GM18517 (cell line): Measurements from ENCODE around the gene DNAH14.
"Not testable (repeated sequence)": the region's sequence is repeated elsewhere in the genome, so short reads cannot be mapped to it uniquely, and the experiment has no call there.

ENCODE experiments used
- ATAC-seq: cut with Tn5 transposase; IDR thresholded peaks from one replicate; pipeline ENCODE4 v1.9.1; 2021; ENCODE audit warnings: mild to moderate bottlenecking, moderate library complexity; ENCODE audit not compliant: unreplicated experiment

The DNAH14 gene

DNA sequence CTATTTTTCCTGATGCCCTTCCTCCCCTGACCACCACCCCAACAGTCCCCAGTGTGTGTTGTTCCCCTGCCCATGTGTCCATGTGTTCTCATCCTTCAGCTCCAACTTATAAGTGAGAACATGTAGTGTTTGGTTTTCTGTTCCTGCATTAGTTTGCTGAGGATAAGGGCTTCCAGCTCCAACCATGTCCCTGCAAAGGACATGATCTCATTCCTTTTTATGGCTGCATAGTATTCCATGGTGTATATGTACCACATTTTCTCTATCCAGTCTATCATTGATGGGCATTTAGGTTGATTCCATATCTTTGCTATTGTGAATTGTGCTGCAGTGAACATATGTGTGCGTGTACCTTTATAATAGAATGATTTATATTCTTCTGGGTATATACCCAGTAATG, 303.5 kb downstream of the DNAH14 start:
- not testable (repeated sequence) for ATAC-seq

DNA sequence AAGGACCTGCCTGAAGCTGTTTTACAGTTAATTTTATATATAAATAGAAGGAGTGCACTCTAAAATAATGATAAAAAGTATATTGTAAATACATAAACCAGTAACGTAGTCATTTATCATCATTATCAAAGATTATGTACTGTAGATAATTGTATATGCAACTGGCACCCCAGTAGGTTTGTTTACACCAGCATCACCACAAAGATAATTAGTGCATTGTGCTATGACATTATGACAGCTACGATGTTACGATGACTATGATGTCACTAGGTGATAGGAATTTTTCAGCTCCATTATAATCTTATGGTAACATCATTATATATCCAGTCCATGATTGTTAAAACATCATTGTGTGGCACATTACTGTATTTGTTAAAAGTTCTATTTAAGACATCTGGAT, 313.1 kb downstream of the DNAH14 start:
- ATAC-seq = no peak

DNA sequence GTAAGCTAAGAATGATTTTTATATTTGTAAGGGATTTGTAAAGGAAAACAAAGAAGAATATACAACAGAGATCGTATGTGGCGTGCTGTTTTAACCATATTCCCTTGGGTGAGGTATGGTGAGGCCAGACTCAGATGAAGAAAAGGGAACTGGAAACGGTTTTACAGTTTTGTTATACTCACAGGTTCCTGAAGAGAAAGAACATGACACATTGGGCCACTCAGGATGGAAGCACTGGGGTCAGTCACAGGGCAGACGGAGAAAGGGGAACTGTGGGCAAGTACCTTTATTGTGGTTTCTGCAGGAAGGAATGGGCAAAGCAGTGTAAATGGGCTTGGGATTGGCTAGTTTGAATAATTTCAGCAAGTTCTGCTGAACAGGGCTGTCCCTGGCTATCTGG, 321.0 kb downstream of the DNAH14 start:
- ATAC-seq = peak; percentile 91

DNA sequence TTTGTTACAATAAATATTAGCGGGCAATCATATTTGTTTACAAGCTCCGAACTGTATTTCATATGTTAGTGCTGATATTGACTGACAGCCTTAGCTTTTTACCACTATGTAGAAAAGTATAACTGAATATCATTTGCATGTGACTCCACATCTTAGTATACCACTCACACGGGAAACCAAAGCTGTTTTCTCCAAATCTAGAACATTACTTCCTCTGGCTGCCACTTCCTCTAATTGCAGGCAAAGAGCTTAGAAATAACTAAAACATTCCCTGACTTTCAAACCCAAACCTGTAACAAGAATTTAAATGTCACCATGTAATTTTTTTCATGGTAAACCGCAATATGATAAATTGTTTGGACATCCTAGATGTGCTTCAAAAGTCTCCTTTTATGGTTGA, 323.7 kb downstream of the DNAH14 start:
- ATAC-seq = no peak

DNA sequence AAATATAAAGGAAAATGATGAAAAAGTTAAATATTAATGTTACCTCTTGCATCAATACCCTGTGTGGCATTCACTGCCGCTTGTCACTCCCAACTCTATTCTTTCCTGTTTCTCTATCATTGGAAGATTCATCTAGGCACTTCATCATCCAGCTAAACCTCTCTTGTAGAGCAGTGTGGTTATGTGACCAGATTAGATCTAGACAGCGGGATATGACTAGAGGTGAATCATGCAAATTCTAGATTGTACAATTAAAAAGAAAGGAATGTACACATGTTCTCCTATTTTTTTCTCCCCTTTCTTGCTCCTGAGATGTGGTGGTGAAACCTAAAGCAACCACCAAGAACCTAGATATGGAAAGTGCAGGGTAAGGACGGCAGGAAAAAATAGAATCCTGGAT, 324.3 kb downstream of the DNAH14 start:
- no peak for ATAC-seq

DNA sequence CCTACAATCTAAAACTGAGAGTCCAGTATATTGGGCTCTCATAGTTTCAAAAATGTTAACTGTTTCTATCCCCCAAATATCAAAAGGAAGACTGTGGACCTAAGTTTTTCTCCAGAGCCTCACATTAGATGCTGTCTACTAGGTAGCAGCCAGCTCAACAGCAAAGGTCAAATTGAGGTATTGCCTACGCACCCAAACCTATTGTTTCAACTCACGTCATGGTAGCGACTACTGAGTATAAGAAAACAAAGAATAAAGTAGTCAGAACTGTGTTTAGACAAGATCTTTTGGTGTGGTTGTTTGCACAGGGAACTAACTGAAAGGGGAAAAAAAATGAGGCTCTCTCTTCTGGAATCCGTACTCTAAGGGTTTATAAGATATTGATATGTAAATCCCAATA, 325.2 kb downstream of the DNAH14 start:
- ATAC-seq = no peak

DNA sequence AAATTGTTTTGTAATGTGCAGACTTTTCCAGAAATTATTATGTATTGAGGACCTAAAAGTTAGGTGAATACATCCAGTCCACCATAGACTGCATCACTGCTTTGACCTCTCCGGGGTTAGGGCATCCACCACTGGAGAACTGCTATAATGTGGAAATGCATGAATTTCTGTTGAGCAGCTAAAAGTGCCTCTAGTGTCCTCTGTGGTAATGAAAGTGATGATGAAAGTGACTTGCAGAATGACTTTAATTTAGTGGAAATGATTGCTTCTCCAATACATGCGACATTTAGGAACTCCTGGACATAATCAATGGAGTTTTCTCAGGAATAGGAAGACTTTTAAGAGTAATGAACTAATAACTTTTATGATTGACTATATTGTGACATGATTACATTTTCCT, 327.6 kb downstream of the DNAH14 start:
- ATAC-seq = no peak

DNA sequence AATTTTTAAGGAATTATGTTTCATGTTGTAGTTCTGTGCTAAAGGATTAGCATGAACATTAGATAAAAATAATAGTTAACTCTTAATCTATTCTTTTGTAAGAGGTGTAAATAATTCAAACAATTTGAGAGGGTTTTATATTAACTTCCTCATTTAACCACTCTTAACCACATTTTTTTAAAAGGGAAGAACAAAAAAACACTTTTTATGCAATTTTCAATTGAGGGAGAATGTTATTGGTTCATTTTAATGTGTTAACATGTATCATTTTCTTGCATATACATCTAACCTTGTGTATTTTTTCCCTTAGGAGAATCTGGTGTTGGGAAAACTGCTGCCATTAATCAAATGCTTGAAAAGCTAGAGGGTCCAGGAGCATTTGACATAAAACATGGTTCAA, 329.3 kb downstream of the DNAH14 start:
- no peak for ATAC-seq

DNA sequence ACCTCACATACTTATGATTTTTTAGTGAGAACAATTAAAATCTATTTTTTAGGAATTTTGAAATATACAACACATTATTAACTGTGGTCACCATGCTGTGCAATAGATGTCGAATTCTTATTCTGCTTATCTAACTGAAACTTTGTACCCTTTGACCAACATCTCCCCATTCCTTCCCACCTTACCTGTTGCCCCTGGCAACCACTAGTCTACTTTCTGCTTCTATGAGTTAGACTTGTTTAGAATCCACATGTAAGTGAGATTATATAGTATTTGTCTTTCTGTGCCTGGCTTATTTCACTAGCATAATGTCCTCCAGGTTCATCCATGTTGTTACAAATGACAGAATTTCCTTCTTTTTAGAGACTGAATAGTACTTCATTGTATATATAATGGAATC, 330.1 kb downstream of the DNAH14 start:
- no peak for ATAC-seq

DNA sequence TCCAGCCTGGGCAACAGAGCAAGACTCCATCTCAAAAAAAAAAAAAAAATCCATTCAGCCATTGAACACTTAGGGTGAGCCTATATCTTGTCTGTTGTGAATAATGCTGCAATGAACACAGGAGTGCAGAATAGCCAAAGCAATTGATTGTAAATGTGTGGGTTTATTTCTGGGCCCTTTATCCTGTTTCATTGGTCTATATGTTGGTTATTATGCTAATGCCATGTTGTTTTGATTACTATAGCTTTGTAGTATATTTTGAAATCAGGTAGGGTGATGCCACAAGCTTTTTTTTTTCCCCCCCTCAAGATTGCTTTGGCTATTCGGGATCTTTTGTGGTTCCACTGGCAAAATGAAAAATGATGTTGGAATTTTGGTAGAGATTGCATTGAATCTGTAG, 330.8 kb downstream of the DNAH14 start:
- ATAC-seq = no peak

DNA sequence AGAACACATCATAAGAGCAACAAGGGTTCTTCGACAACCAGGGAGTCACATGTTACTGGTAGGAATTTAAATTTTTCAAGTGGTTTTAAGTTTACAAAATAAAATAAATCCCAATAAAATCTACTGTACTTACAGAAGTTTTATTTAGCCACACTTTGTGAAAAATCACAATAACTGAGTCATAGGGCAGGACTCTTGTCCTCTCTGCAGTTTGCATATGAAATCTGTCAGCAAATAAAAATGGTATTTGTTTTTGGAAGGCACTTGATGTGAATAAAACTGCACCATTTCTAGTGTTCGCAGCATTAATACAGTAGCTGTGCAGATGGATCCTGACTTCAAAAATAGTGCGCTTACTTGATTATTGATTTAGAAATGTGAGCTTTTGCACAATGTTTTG, 348.0 kb downstream of the DNAH14 start:
- no peak for ATAC-seq

DNA sequence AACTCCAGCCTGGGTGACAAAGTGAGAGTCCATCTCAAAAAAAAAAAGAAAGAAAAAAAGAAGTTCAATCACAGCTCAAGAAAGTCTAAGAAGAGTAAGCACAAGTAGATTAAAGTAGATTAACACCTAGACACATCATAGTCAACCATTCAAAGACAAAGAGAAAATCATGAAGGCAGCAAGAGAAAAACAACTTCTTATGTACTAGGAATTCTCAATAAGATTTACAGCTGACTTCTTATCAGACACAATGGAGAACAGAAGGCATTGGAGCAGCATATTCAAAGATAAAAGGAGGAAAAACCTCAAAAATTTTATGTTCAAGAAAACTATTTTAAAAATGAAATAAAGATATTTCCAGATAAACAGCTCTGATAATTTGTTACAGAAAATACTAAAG, 351.1 kb downstream of the DNAH14 start:
- ATAC-seq = no peak

DNA sequence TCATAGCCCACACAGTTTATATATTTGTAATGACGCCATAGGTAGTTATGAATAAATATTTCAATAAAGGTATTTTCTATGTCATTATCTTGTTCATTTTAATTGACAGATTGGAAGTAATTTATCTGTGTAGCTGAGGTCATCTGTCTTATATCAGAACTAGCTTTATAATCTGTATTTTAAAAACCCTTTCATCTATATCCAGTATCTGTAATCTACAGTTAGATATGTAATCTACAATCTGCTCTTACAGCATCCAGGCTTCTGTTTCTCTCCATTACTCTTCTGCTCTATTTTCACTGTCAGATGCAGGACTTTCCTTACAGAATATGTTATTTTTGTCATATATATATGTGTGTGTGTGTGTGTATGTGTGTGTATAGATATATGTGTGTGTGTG, 360.8 kb downstream of the DNAH14 start:
- no peak for ATAC-seq

DNA sequence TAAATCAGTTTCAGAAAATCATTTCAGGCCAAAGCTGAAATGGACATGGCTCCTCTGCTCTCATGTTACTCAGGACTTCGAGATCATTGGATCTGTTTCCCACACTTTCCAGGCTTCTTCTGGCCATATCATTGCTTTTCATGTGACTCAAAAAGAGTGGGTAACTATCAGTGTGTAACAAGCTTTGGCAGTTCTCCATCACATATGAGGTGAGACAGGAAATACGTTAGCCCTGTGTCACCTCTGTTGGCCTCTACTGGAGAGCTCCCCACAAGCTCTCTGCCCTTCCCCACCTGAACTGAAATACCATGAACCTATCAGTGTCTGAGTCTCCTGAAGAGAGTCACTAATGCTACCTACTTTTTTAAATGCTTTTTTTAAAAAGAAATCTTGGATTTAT, 370.1 kb downstream of the DNAH14 start:
- ATAC-seq = no peak

DNA sequence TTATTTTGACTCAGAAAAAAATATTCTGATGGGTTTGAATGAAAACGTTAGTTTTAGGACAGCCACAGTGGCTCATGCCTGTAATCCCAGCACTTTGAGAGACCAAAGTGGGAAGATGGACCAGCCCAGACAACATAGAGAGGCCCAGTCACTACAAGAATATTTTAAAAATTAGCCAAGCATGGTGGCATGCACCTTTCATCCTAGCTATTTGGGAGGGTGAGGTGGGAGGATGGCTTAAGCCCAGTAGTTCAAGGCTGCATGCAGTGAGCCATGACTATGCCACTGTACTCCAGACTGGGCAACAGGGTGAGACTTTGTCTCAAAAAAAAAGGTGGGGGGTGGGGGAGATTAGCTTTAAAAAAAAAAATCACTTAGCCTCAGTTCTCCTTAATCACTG, 370.9 kb downstream of the DNAH14 start:
- no peak for ATAC-seq

DNA sequence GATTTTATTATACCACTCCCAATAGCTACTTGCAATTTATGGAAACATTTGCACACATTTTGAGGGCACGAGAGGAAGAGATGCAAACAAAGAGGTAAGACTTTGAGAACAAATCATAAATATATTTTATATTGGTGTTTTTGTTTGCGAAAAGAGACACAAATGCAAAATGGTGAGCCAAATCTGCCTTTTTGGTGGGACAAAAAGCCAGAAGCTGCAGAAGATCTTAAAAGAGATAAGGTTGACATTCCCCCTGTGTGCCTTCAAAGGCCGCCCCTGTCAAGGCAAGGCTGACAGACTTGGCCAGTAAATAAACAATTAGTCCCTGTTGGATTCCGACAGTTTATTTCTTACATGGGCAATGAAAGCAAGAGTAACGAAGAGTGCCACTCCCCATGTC, 375.5 kb downstream of the DNAH14 start:
- ATAC-seq = no peak

DNA sequence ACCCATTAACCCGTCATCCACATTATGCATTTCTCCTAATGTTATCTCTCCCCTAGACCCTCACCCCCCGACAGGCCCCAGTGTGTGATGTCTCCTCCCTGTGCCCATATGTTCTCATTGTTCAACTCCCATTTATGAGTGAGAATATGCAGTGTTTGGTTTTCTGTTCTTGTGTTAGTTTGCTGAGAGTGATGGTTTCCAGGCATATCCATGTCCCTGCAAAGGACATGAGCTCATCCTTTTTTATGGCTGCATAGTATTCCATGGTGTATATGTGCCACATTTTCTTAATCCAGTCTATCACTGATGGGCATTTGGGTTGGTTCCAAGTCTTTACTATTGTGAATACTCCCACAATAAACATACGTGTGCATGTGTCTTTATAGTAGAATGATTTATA, 381.1 kb downstream of the DNAH14 start:
- ATAC-seq = not testable (repeated sequence)

DNA sequence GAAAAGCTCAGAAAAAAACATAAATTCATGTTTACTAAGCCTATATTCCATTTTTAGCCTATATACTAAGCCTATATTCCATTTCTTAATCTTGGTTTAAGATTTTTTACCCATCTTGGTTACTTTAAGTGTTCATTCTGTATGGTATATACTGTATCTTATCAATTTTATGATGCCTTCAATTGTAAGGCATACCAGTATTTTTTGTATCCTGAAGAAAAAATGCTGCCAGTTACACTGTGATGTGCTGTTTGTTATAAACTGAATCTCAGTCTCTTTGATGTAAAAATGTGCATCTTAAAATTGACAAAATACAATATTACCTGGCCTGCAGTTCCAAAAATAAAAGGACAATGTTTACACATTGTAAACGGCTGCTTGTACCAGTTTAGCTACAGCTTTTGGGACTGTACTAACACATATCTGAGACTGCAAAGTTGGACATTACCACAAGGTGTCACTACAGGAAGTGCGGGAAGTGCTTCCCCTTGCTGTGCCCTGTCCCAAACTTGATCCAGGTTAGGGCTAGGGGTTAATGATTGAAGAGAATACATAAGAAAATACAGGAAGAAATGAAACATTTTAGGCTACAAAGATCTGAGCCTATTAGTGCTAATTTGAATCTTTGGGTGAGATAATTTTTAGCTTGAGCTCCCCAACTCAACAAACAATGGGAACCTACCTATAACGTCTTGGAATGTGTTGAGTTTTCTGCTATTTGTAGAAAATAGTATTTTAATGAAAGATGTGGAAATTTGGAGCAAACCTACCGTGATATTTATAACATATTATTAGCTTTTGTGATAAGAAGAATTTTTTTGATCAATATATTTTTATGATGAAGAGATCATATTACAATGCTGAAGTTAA, 389.5 kb downstream of the DNAH14 start:
- peak; percentile 80 for ATAC-seq

DNA sequence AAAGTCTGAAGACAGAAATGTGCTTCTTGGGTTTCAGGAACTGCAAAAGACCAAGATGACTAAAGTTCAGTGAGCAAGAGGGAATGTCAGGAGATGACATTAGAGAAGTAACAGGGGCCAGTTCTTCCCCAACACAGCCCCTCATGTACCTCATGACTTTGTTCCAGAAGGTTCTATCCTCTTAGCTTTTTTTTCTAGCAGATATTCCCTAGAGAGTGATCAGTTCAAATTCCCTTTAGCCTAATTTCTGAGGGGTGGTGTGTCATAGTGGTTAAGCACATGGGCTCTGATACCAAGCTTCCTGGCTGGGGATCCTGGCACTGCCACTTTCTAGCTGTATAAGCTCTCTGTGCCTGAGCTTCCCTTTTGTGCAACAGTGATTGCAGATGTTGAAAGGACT, 390.4 kb downstream of the DNAH14 start:
- no peak for ATAC-seq

DNA sequence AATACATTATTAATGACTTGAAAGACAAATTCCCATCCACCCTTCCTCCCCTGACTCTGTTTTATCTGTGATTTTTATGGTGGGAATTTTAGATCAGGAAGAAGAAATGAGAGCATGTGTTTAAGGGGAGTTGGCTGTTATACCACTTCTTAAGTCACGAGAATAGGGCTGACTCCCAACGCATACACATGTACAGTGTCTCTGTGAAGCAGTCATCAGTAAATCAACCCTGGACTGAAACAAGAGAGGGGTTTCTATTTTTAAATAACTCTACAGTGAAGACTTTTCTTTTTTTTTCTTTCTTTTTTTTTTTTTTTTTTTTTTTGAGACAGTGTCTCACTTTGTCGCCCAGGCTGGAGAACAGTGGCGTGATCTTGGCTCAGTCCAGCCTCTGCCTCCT, 392.3 kb downstream of the DNAH14 start:
- no peak for ATAC-seq

DNA sequence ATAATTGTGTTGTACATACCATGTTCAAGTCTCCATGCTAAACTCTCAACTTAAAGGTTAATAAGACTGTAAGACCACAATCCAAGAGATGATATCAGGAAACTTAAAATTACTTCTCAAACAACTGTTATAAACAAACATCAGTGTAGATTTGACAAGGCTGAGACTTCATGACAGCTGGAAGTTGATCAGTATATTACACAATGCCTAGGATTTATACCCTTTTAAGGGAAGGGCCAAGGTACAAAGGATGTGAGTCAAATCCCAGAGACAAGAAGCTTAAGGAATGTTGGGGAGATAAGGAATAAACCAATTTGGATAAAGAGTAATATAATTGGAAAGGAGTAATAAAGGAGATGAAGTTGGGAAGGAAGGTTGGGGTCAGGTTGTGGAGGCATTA, 399.6 kb downstream of the DNAH14 start:
- no peak for ATAC-seq

DNA sequence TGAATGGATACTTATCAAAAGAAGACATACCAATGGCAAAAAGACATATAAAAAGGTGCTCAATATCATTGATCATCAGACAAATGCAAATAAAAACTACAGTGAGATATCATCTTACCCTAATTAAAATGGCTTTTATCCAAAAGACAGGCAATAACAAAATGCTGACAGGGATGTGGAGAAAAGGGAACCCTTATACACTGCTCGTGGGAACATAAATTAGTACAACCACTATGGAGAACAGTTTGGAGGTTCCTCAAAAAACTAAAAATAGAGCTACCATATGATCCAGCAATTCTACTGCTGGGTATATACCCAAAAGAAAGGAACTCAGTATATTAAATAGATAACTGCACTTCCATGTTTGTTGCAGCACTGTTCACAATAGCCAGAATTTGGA, 400.5 kb downstream of the DNAH14 start:
- ATAC-seq = not testable (repeated sequence)

DNA sequence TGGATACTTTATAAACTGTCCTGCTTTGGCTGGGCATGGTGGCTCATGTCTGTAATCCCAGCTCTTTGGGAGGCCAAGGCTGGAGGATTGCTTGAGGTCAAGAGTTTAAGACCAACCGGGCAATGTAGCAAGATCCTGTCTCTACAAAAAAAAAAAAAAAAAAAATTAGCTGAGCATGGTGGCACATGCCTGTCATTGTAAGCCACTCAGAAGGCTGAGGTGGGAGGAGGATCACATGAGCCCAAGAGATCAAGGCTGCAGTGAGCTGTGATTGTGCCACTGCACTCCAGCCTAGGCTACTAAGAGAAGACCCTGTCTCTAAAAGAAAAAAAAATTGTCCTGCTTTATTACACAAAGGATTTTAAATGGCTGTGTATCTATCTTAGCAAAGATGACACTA, 403.2 kb downstream of the DNAH14 start:
- no peak for ATAC-seq
